Measurements from ENCODE around the gene CACNA1C.

DNA sequence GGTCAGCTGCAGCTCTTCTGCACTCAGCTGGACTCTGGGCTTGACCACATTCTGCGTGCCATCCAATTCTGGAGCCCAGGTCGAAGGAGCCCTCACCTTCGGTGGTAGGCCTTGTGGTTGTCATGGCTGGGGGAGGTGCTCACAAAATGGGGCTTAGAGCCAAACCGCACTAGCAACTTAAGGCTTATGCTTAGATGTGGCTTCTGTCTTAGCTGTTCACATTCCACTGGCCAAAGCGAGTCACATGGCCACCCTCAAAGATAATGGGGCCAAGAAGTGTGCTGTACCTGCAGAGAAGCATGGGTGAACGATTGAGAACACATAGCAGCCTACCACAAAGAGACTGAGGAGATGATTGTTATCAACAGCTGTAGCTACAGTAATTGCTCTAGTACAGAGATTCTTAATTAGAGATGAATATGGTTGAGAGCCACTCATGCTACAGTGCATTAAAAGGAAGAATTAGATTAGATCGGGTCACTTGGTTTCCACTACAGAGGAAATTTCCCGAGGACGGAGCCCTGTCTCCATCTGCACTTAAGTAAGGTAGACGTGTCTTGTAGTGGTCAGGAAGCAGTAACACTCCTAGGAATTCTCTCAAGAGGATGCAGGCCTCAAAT lies 407.4 kb downstream of the CACNA1C start:
- TF ChIP-seq ELK1 (IDR thresholded peaks at IDR 0.05; ENCODE audit: borderline replicate concordance, low read depth, low read length) (no peak), CEBPB (IDR thresholded peaks at IDR 0.05; ENCODE audit: low read depth, low read length) (no peak), MXI1 (IDR thresholded peaks at IDR 0.05; ENCODE audit: borderline replicate concordance, low read depth, low read length) (no peak), CTCF (conservative IDR thresholded peaks at IDR 0.05; ENCODE audit: low read depth, low read length) (no peak), RCOR1 (IDR thresholded peaks at IDR 0.05; ENCODE audit: insufficient replicate concordance, low read length) (no peak), RFX5 (IDR thresholded peaks at IDR 0.05; ENCODE audit: low read depth, low read length) (no peak), RAD21 (IDR thresholded peaks at IDR 0.05; ENCODE audit: low read length) (no peak), POLR2A (IDR thresholded peaks at IDR 0.05; ENCODE audit: low read depth, low read length) (no peak), MAZ (IDR thresholded peaks at IDR 0.05; ENCODE audit: borderline replicate concordance, low read depth, low read length) (no peak), MAFK (IDR thresholded peaks at IDR 0.05; ENCODE audit: low read depth, low read length) (no peak), SMC3 (IDR thresholded peaks at IDR 0.05; ENCODE audit: low read depth, low read length) (no peak)

Measured in IMR-90 (cell line).